Gastroesophageal sphincter (tissue), 3 donors: ENCODE results near the gene PRIM2.

ENCODE experiments used
- EP300 ChIP-seq: sonication (generic); formaldehyde crosslinking; IDR thresholded peaks from one replicate; pipeline ENCODE4 v1.6.1; 2017; ENCODE audit warnings: antibody characterized with exemption, mild to moderate bottlenecking
- POLR2AphosphoS5 ChIP-seq: sonication (generic); formaldehyde crosslinking; IDR thresholded peaks from one replicate; pipeline ENCODE4 v1.6.1; 2017; ENCODE audit warnings: antibody characterized with exemption
- TF ChIP-seq, protein P1 (sequence below), 4 experiments: fragments of 200-600 bp in 2 of 4; fragments of 450-650 bp in 2 of 4; sonication (generic) in 1 of 4; IDR thresholded peaks; one replicate each; pipeline ENCODE4 v1.5.1; 2017 to 2019; ENCODE audit warnings: antibody characterized with exemption in 4 of 4, mild to moderate bottlenecking in 2 of 4, moderate library complexity in 2 of 4

DNA sequence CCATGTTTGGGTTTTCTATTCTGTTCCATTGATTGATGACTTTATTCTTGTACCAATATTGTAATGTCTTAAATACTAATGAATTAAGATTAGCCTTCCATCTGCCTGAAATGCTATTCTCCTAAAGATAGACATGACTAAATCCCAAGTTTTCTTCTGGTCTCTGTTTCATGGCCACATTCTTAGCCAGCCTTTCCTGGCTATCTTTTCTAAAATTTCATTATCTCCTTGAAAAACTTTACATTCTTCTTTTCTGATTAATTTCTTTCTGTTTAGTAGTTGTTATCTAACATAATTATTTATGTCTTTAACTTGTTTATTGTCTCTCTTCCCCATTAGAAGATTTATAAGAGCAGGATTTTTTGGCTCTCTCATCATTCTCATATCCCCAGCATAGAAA lies 4.4 kb upstream of the PRIM2 start:
- TF ChIP-seq, protein P1, sequence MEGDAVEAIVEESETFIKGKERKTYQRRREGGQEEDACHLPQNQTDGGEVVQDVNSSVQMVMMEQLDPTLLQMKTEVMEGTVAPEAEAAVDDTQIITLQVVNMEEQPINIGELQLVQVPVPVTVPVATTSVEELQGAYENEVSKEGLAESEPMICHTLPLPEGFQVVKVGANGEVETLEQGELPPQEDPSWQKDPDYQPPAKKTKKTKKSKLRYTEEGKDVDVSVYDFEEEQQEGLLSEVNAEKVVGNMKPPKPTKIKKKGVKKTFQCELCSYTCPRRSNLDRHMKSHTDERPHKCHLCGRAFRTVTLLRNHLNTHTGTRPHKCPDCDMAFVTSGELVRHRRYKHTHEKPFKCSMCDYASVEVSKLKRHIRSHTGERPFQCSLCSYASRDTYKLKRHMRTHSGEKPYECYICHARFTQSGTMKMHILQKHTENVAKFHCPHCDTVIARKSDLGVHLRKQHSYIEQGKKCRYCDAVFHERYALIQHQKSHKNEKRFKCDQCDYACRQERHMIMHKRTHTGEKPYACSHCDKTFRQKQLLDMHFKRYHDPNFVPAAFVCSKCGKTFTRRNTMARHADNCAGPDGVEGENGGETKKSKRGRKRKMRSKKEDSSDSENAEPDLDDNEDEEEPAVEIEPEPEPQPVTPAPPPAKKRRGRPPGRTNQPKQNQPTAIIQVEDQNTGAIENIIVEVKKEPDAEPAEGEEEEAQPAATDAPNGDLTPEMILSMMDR (IDR thresholded peaks at IDR 0.05): no peak
- TF ChIP-seq EP300 (no peak), POLR2AphosphoS5 (no peak)
